Activated CD8-positive, alpha-beta memory T cell treated with anti-CD3 and anti-CD28 coated beads for 48 hours (primary cell): ENCODE results near the gene PGAP1.

Source experiments
- DNase-seq, 3 experiments: peaks; one replicate each; pipeline ENCODE4 v3.0.0-alpha.2; 2020; ENCODE audit warnings: low read depth in 2 of 3, low spot score in 2 of 3

PGAP1 gene

DNA sequence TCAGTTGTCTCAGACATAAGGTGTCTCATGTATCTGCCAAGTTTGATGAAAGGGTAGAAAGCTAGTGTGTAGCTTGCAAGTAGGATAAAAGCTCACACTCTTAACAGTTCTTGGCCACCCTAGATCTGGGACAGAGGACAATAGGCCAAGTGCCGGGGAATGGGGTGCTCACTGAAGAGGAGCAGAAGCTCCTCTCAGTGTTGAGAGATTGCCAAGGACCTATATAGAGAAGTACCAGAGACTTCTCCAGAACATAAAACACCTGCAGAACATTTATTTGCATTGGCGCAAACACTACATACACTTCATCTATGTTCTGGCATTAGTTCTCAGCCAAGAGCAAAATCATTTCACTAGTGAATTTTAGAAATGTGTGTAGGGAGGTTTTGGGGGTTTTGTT is 124.1 kb downstream of the PGAP1 start:
- no peak for DNase-seq

- DNase-seq: no peak
These were observed 124.7 kb downstream of the PGAP1 start for GRCh38 chr2:196801674-196802261.

- no peak for DNase-seq
These were observed 127.5 kb downstream of the PGAP1 start for GRCh38 chr2:196798980-196799379.

- DNase-seq: no peak
These were observed 133.6 kb downstream of the PGAP1 start for GRCh38 chr2:196792865-196793264.

GRCh38 chr2:196783431-196784094 is 142.9 kb downstream of the PGAP1 start:
- DNase-seq: no peak
